Measurements from ENCODE around the gene PTPN2.

The PTPN2 gene

DNA sequence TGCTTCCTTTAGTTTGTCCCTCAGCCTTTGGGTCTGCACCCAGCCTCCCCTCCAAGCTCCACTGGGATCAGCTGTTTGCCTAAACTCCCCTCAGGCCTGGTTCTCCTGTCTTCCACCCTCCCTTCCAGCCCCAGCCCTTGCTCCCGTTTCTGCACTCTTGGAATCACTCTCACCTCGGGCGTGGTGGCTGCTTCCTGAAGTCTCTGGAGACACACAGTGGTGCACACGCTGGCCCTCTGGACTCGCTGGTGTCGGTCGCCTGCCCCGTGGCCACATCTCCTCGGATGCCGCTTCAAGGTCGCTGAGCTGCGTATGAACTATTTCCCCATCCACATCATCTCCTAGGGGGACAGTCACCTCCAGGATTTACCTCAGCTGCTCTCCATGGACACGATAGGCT, 134.9 kb downstream of the PTPN2 start:
- DNase-seq (ENCODE audit: extremely low read depth, low read depth), result no peak
- TF ChIP-seq, protein P1, sequence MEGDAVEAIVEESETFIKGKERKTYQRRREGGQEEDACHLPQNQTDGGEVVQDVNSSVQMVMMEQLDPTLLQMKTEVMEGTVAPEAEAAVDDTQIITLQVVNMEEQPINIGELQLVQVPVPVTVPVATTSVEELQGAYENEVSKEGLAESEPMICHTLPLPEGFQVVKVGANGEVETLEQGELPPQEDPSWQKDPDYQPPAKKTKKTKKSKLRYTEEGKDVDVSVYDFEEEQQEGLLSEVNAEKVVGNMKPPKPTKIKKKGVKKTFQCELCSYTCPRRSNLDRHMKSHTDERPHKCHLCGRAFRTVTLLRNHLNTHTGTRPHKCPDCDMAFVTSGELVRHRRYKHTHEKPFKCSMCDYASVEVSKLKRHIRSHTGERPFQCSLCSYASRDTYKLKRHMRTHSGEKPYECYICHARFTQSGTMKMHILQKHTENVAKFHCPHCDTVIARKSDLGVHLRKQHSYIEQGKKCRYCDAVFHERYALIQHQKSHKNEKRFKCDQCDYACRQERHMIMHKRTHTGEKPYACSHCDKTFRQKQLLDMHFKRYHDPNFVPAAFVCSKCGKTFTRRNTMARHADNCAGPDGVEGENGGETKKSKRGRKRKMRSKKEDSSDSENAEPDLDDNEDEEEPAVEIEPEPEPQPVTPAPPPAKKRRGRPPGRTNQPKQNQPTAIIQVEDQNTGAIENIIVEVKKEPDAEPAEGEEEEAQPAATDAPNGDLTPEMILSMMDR (IDR thresholded peaks at IDR 0.05; ENCODE audit: low read depth, low read length), result no peak

DNA sequence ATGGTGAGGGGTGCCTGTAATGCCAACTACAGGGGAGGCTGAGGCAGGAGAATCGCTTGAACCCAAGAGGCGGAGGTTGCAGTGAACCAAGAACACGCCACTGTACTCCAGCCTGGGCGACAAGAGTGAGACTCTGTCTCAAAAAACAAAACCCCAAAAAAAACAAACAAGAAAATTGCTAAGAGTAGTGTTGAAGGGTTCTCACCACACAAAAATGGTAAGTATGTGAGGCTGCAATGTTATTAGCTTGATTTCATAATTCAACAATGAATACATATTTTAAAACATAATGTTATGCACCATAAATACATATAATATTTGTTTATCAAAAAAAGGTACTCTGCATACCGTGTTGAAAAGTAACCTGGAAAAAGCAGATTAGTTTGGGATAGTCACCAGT, 135.4 kb downstream of the PTPN2 start:
- TF ChIP-seq, protein P1 (IDR thresholded peaks at IDR 0.05; ENCODE audit: low read depth, low read length), result no peak
- no peak for DNase-seq (ENCODE audit: extremely low read depth, low read depth)

DNA sequence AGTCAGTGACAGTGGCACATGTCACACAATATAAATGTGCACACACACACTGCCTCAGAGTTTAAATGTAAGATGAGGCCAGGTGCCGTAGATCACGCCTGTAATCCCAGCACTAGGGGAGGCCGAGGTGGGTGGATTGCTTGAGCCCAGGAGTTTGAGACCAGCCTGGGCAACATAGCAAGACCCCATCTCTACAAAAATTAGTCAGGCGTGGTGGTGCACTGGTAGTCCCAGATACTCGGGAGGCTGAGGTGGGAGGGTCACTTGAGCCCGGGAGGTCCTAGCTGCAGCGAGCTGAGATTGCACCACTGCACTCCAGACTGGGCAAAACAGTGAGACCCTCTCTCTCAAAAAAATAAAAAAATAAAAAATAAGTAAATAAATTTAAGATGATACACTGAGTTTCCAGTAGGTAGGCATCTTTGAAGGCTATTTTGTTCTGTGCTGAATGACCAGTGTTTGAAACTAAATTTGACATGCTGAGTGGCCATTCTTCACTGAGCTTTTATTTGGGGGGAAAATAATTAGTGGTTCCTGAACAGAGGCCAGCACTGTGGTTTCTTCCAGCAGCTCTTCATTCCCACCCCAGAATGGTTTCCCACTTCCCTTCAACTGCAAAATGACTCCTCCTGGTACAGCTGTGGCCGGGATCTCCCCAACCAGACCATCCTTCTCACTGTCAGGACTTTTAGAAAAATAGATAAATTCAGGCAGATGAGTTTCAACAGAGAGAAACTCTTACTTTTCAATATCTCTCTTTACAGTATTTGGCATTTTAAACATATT, 136.3 kb downstream of the PTPN2 start:
- TF ChIP-seq, protein P1 (IDR thresholded peaks at IDR 0.05; ENCODE audit: low read depth, low read length), result no peak
- no peak for DNase-seq (ENCODE audit: extremely low read depth, low read depth)

DNA sequence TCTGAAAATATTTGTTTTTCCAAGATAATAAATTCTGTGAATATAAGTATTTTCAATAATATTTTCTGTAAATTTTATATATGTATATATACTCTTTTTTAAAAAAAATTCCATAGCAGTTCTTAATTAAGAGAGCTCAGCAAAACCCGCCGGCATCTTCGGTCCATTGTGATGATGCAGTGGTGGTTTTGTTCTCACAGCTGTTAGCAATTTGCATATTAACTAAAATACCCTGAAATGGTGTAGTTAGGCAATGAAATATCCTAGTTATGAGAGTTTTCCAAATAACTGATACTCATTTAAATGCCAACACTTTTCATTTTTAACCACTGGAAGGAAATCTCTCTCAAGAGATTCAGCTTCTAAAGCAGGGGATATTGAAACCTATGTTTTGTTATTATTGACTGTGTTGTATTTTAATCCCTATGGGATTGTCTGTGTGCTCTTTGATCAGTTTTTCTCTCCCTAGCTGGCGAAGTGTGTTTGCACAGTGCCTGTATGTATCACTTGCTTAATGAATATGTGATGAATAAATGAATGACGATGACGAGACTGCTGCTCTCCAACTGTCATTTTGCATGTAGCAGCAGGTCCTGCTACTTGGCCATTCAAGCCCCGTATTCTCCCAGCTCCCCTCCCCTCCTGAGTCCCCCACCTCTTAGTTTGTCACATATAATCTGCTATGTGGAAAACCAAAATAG, 138.8 kb downstream of the PTPN2 start:
- no peak for DNase-seq (ENCODE audit: extremely low read depth, low read depth)
- TF ChIP-seq, protein P1 (IDR thresholded peaks at IDR 0.05; ENCODE audit: low read depth, low read length), result no peak

DNA sequence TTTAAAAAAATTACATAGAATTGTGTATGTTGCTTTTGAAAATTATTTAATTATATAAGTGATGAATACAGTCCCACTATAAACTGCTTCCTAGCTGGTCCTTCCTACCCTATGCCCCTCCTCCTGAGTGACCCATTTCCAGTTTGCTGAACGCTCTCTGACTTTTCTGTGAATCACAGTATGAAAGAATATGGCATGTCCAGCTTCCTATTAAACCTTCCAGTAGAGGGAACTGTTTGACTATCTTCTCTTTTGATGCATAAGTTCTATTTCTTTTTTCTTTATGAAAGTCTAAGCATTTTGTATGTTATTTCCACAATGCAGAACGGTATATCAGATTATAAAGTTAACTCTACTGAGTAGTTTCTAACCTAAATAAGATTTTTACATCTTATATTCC, 139.9 kb downstream of the PTPN2 start:
- DNase-seq (ENCODE audit: extremely low read depth, low read depth), result no peak

DNA sequence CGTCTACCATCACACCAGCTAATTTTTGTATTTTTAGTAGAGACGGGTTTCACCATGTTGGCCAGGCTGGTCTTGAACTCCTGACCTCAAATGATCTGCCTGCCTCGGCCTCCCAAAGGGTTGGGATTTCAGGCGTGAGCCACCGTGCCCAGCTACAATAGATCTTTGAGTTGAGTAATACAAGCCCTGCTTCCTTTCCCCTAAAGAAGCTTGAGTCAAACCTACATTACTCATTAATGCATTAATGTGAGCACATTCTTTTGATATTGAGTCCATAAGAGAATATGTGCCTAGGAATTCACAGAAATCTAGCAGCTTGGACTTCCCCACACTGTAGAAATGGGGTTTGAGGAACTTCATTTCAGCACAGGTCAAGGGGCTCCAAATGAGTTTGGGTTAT, 141.6 kb downstream of the PTPN2 start:
- no peak for DNase-seq (ENCODE audit: extremely low read depth, low read depth)
- TF ChIP-seq, protein P1 (IDR thresholded peaks at IDR 0.05; ENCODE audit: low read depth, low read length), result no peak

More for the DNA sequence above, 139.9 kb downstream of the PTPN2 start:
- TF ChIP-seq, protein P1 (IDR thresholded peaks at IDR 0.05; ENCODE audit: low read depth, low read length), result peak; percentile 64

Data from AG09319 (cell line).